GM12892 (cell line): ENCODE data around the gene CT47B1.

ENCODE experiments used
- POLR2A ChIP-seq: IDR thresholded peaks from 2 replicates; pipeline ENCODE4 v1.6.1; 2011; ENCODE audit warnings: low read depth, low read length, control low read depth
- POLR2AphosphoS5 ChIP-seq: IDR thresholded peaks from 2 replicates; pipeline ENCODE4 v1.6.1; 2011; ENCODE audit warnings: low read depth, low read length, control low read depth

DNA sequence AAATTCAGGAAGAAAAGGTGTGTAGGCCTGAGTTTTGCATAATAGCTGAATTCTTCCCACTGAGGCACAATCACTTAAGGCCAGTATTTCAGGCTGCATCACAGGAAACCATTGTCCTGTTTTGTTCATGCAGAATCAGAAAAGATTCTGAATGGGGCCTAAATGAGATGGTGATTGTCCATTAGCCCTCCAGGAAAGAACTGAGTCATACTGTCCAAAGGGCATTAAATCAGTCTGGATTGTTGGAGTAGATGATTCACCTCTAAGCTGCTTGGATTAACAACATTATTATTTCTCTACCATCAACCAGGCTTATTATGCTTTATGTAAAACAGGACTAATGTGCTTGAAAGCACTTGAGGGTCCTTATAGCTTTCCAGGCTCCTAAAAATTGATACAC is 36.2 kb downstream of the CT47B1 start:
- no peak for TF ChIP-seq POLR2A
- no peak for TF ChIP-seq POLR2AphosphoS5
